Thoracic aorta (tissue), 2 donors: ENCODE data around the gene MICAL2. TPM values are rescaled to one million over a fixed set of nuclear protein-coding genes. Genes with fewer than 3 reads are reported as not detected.
A peak's percentile ranks its signal among the peaks of the same experiment; 100 is the strongest.

Source experiments
- ATAC-seq: fragments of 150-250 bp; one replicate; pipeline ENCODE4 v1.8.0; 2017; ENCODE audit warnings: low read depth; ENCODE audit not compliant: insufficient number of reproducible peaks, low FRiP score
- DNase-seq: peaks from one replicate; pipeline ENCODE4 v3.0.0-alpha.2; 2020; ENCODE audit warnings: low spot score
- H3K27ac ChIP-seq, 2 donors: fragments of 200-600 bp; sonication (generic); 1 replicate in 1 of 2; 2 replicates in 1 of 2; pipeline ENCODE4 v1.5.1; 2016; ENCODE audit warnings: mild to moderate bottlenecking in 2 of 2, moderate library complexity in 2 of 2
- H3K27me3 ChIP-seq: fragments of 200-600 bp; sonication (generic); replicated peaks from 2 replicates; pipeline ENCODE4 v1.6.0; 2016; ENCODE audit warnings: mild to moderate bottlenecking; ENCODE audit not compliant: insufficient read depth
- H3K36me3 ChIP-seq: fragments of 200-600 bp; sonication (generic); one replicate; pipeline ENCODE4 v1.5.1; 2016
- H3K4me1 ChIP-seq, 2 donors: fragments of 200-600 bp; sonication (generic); 1 replicate in 1 of 2; 2 replicates in 1 of 2; pipeline versions ENCODE4 v1.5.1 to v1.6.0; 2016; ENCODE audit warnings: low read depth in 2 of 2, mild to moderate bottlenecking in 1 of 2; ENCODE audit not compliant: control insufficient read depth in 1 of 2
- H3K4me3 ChIP-seq: fragments of 200-600 bp; sonication (generic); 2 replicates; pipeline ENCODE4 v1.5.1; 2016; ENCODE audit warnings: mild to moderate bottlenecking
- H3K9me3 ChIP-seq: fragments of 200-600 bp; sonication (generic); 2 replicates; pipeline ENCODE4 v1.5.1; 2016
- total RNA-seq, 2 donors: library from RNA; depleted of rRNA; stranded (reverse); fragments of >200 nt; gene quantifications; one replicate each; pipeline versions ENCODE4 v1.1.0 to v1.2.3, GENCODE V29; 2016
- TF ChIP-seq, protein P1 (sequence below): fragments of 200-600 bp; sonication (generic); IDR thresholded peaks from one replicate; pipeline ENCODE4 v1.5.1; 2019; ENCODE audit warnings: antibody characterized with exemption

MICAL2 gene
- total RNA-seq, 2 donors from 2014 or later, result 791 to 989 TPM

DNA sequence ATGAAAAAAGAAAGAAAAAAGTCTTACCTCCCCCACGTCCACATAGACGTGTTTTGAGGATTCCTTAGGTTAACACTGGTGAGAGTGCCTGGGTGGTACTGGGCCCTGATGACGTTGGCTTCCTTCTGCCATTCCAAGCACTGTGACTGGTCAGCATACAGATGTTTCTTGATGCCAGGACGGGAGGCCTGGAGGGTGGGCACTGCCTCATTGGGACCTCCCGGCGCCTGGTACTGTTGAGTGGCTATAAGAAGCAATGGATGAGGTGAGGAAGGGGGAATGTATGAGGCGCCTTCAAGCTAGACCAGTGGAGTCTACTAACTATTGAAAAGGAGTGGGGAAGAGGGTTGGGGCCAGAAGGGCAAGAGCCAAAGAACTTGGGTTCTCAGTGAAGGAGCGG, 45.3 kb downstream of the MICAL2 start:
- Histone ChIP-seq H3K27ac (peak overlapping the region; percentile 97 to 98), H3K36me3 (peaks cover 32% of the 10 kb centered on the region), H3K9me3 (no peaks in the 10 kb centered on the region), H3K4me3 (no peak overlapping the region), H3K4me1 (peaks cover 54 to 98% of the 10 kb centered on the region in 2 donors), H3K27me3 (no peaks in the 10 kb centered on the region)
- DNase-seq (no peak), ATAC-seq (no peak)
- TF ChIP-seq, protein P1, sequence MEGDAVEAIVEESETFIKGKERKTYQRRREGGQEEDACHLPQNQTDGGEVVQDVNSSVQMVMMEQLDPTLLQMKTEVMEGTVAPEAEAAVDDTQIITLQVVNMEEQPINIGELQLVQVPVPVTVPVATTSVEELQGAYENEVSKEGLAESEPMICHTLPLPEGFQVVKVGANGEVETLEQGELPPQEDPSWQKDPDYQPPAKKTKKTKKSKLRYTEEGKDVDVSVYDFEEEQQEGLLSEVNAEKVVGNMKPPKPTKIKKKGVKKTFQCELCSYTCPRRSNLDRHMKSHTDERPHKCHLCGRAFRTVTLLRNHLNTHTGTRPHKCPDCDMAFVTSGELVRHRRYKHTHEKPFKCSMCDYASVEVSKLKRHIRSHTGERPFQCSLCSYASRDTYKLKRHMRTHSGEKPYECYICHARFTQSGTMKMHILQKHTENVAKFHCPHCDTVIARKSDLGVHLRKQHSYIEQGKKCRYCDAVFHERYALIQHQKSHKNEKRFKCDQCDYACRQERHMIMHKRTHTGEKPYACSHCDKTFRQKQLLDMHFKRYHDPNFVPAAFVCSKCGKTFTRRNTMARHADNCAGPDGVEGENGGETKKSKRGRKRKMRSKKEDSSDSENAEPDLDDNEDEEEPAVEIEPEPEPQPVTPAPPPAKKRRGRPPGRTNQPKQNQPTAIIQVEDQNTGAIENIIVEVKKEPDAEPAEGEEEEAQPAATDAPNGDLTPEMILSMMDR, result no peak

DNA sequence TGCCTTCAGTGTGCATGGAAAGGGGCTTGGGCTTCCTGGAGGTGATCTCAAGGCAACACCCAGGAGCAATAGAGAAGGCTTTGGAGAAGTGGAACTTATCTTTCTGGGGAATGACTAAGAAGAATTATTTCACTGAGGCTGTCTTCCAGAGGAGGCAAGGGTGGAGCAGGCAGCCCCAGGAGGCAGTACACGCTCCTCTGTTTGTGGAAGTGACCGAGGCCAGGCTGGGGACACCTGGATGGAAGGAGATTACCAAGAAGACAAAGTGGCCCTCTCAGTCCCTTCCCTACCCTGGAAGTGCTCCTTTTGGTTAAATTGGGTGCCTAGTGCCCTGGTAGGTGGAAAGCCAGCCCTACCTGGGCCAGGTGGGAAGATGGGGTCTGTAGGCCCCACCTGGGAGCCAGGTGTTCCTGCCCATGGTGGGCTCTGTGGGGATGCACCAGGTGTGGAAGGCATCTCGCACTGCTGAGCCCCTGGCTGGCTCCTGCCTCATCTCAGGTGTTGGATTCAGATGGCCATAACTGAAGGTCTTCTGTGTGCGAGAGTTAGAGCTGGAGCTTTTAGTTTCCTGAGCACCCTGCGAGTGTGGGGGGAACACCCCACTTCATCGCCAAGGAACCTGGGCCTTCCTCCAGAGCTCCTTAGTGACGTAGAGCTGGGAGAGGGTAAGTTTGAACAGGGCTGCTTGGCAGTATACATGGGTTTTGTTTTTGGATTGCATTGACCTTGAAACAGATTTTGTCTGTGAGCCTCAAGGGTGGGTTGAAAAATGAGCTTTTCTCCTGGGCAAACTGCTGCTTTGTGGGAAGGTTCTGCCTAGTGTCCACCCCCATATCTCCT, 46.1 kb downstream of the MICAL2 start:
- TF ChIP-seq, protein P1, result no peak
- no peaks in the 10 kb centered on the region for H3K9me3 ChIP-seq
- no peak overlapping the region for H3K4me3 ChIP-seq
- peak overlapping the region; percentile 97 to 98 for H3K27ac ChIP-seq
- H3K36me3 ChIP-seq, result peaks cover 32% of the 10 kb centered on the region
- H3K4me1 ChIP-seq, result peaks cover 62 to 98% of the 10 kb centered on the region in 2 donors
- no peaks in the 10 kb centered on the region for H3K27me3 ChIP-seq
- ATAC-seq (no peak), DNase-seq (no peak)

DNA sequence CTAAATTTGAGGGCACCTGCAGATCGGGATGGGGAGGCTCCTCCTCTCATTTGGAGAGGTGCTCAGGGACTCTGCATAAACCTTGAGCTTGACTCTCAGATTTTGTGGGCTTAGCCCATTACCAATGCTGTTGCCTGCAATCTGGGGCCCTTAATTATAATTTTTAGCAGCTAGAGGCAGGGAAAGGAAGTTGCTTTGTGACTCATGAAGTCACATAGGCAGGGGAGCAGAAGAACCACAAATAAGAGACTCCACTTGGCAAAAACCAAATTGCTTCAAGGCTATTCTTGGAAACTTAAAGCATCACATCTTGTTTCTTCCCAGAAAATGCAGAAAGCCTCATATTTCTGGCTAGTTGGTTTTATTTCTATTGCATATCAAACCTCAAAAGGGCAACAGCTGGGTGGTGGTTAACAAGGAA, 46.9 kb downstream of the MICAL2 start:
- ATAC-seq (peak; percentile 40), DNase-seq (no peak)
- no peak overlapping the region for H3K4me3 ChIP-seq
- no peaks in the 10 kb centered on the region for H3K27me3 ChIP-seq
- TF ChIP-seq, protein P1, result peak; percentile 18
- no peaks in the 10 kb centered on the region for H3K9me3 ChIP-seq
- peak overlapping the region; percentile 97 to 98 for H3K27ac ChIP-seq
- H3K36me3 ChIP-seq, result peaks cover 36% of the 10 kb centered on the region
- H3K4me1 ChIP-seq, result peaks cover 70 to 98% of the 10 kb centered on the region in 2 donors

DNA sequence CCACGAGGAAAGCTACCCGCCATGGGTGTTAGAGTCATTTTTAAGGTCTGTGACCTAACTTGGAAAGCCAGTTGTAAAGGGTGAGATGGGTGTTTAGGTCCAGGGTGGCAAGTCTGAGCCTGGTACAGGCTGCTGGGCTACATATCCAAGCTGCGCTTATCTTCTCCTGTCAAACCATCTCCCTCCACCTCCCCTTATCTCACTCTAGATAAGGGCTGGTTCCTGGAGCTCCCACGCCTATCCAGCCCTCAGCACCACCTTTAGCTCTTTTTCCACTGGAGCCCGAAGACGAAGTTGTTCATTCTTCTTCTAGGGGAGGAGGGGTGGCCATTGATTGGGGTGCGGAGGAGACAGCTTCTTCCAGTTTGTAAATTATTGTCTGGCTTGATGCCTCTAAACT, 48.5 kb downstream of the MICAL2 start:
- H3K4me3 ChIP-seq, result peak overlapping the region; percentile 22
- peaks cover 75 to 99% of the 10 kb centered on the region in 2 donors for H3K4me1 ChIP-seq
- ATAC-seq (no peak), DNase-seq (no peak)
- H3K36me3 ChIP-seq, result peaks cover 33% of the 10 kb centered on the region
- H3K27ac ChIP-seq, result peak overlapping the region; percentile 97 to 98
- TF ChIP-seq, protein P1, result no peak
- H3K27me3 ChIP-seq, result no peaks in the 10 kb centered on the region
- H3K9me3 ChIP-seq, result no peaks in the 10 kb centered on the region

DNA sequence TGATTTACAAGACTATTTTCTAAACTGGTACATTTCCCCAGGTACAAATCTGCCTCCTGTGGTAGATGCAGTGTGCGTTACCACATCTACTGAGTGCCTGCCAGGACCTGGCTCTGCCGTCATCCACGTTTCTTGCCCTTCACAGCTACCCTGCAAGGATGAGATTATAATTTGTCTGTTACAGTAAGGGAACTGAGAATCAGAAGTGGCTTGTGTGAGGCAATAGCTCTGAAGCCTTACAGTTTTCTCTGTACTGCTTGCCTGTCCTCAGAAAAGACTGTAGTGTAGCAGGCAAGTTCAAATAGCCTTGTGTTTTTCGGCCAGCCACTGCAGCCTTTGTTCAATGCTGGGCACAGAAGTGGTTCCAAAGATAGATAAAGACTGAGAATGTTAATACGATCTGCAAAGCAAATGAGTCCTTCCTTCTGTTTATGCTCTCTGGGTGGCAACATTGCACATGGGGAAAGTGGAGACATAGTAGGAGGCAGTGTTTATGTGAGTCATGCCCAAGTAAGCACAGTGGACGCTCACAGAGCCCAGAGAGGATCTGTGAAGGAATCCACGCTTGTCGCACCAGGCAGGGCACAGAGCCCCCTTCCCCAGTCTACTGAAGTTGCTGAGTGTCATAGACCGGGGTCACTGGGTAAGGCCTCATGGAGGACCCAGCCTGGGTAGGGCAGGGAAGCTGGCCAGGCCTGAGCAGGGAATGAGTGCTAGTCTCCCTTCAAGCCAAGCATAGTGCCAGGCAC, 49.1 kb downstream of the MICAL2 start:
- H3K9me3 ChIP-seq, result no peaks in the 10 kb centered on the region
- H3K27ac ChIP-seq, result peak overlapping the region; percentile 97 to 98
- DNase-seq (no peak), ATAC-seq (peak; percentile 2)
- peaks cover 27% of the 10 kb centered on the region for H3K36me3 ChIP-seq
- TF ChIP-seq, protein P1, result no peak
- peaks cover 77 to 99% of the 10 kb centered on the region in 2 donors for H3K4me1 ChIP-seq
- peak overlapping the region; percentile 22 for H3K4me3 ChIP-seq
- no peaks in the 10 kb centered on the region for H3K27me3 ChIP-seq
